OCI-LY3 (cell line): ENCODE measurements around the gene RHPN2.

Source experiments
- EZH2phosphoT487 ChIP-seq: fragments of 200-600 bp; shearing (Covaris generic); IDR thresholded peaks from 2 replicates; pipeline ENCODE4 v1.6.1; 2018; ENCODE audit warnings: antibody characterized with exemption, mixed run types, low read depth
- TF ChIP-seq, protein P1 (sequence below): fragments of 200-600, 300-600 bp; sonication (generic); IDR thresholded peaks from 2 replicates; pipeline ENCODE4 v1.5.1; 2014; ENCODE audit warnings: antibody characterized with exemption, low read length, low read depth

DNA sequence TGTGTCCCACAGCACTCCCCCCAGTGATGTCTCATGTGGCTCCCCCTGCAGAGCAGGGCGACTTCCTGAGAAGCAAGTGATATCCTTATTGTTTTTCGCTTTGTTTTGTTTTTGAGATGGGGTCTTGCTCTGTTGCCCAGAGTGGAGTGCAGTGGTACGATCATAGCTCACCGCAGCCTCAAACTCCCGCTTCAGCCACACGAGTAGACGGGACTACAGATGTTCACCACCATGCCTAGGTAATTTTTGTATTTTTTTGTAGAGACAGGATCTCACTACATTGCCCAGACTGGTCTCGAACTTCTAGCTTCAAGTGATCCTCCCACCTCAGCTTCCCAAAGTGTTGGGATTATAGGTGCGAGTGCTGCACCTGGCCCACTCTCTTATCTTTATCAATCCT lies 97.9 kb downstream of the RHPN2 start:
- TF ChIP-seq, protein P1, sequence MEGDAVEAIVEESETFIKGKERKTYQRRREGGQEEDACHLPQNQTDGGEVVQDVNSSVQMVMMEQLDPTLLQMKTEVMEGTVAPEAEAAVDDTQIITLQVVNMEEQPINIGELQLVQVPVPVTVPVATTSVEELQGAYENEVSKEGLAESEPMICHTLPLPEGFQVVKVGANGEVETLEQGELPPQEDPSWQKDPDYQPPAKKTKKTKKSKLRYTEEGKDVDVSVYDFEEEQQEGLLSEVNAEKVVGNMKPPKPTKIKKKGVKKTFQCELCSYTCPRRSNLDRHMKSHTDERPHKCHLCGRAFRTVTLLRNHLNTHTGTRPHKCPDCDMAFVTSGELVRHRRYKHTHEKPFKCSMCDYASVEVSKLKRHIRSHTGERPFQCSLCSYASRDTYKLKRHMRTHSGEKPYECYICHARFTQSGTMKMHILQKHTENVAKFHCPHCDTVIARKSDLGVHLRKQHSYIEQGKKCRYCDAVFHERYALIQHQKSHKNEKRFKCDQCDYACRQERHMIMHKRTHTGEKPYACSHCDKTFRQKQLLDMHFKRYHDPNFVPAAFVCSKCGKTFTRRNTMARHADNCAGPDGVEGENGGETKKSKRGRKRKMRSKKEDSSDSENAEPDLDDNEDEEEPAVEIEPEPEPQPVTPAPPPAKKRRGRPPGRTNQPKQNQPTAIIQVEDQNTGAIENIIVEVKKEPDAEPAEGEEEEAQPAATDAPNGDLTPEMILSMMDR, result no peak
- TF ChIP-seq EZH2phosphoT487, result no peak
